Immature natural killer cell (primary cell): Measurements from ENCODE around the gene TGM5. TPM values are rescaled to one million over a fixed set of nuclear protein-coding genes. Genes with fewer than 3 reads are reported as not detected.
A peak's percentile ranks its signal among the peaks of the same experiment; 100 is the strongest.

Experiments
- DNase-seq, 3 donors: peaks; one replicate each; pipeline ENCODE4 v3.0.0; 2022; ENCODE audit warnings: mixed read lengths in 1 of 3
- H3K27ac Mint-ChIP-seq, 6 donors: one replicate each; pipeline ENCODE4 v1.8.0; 2020; ENCODE audit warnings: mixed read lengths in 6 of 6, mild to moderate bottlenecking in 5 of 6, inconsistent platforms in 4 of 6, moderate library complexity in 3 of 6
- H3K27me3 Mint-ChIP-seq, 3 donors: one replicate each; pipeline ENCODE4 v1.8.0; 2020 to 2021; ENCODE audit warnings: low read depth in 3 of 3, mild to moderate bottlenecking in 3 of 3, mixed read lengths in 3 of 3, moderate library complexity in 3 of 3, inconsistent platforms in 1 of 3
- H3K36me3 Mint-ChIP-seq, 3 donors: one replicate each; pipeline ENCODE4 v1.8.0; 2020; ENCODE audit warnings: mixed read lengths in 3 of 3, inconsistent platforms in 2 of 3, mild to moderate bottlenecking in 2 of 3
- H3K4me1 Mint-ChIP-seq, 2 donors: one replicate each; pipeline ENCODE4 v1.8.0; 2020; ENCODE audit warnings: inconsistent platforms in 2 of 2, mild to moderate bottlenecking in 2 of 2, mixed read lengths in 2 of 2, moderate library complexity in 1 of 2
- H3K4me3 Mint-ChIP-seq, 5 donors: one replicate each; pipeline ENCODE4 v1.8.0; 2020; ENCODE audit warnings: mild to moderate bottlenecking in 5 of 5, mixed read lengths in 5 of 5, inconsistent platforms in 3 of 5, moderate library complexity in 3 of 5
- H3K9me3 Mint-ChIP-seq, 6 donors: one replicate each; pipeline ENCODE4 v1.8.0; 2020; ENCODE audit warnings: mild to moderate bottlenecking in 6 of 6, mixed read lengths in 6 of 6, inconsistent platforms in 4 of 6, moderate library complexity in 3 of 6
- polyA plus RNA-seq, 3 donors: library from polyadenylated mRNA; unstranded; fragments of 300-500 nt; fragmentation: Illumina TruSeq; gene quantifications; one replicate each; pipeline ENCODE4 v1.2.3, GENCODE V29; 2021

The TGM5 gene
- polyA plus RNA-seq, 3 donors from 2014 or later: 0.21 TPM; not detected in 2

DNA sequence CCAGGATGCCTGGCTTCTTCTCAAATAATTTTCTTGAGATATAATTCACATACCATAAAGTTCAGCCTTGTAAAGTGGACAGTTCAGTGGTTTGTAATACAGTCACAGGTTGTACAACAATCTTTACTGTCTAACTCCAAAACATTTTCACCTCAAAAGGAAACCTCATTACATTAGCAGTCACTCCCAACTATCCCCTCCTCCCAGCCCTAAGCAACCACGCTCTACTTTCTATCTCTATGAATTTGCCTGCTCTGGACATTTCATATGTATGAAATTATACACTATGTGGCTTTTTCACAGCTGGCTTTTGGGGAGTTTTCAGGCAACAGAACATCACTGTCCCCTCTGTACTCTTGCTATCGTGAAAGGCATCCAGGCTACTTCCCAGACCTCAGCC, 17.5 kb downstream of the TGM5 start:
- Mint-ChIP-seq H3K36me3 (peaks cover 0 to 3% (median 0%) of the 10 kb centered on the region in 3 donors), H3K27ac (peak overlapping the region in 5 of 6 donors; percentile 4 to 72 (median 51)), H3K9me3 (no peaks in the 10 kb centered on the region), H3K27me3 (peaks cover 0 to 4% (median 0%) of the 10 kb centered on the region in 3 donors), H3K4me3 (peak overlapping the region in 1 of 5 donors; percentile 12), H3K4me1 (peaks cover 10 to 36% of the 10 kb centered on the region in 2 donors)
- DNase-seq: no peak

DNA sequence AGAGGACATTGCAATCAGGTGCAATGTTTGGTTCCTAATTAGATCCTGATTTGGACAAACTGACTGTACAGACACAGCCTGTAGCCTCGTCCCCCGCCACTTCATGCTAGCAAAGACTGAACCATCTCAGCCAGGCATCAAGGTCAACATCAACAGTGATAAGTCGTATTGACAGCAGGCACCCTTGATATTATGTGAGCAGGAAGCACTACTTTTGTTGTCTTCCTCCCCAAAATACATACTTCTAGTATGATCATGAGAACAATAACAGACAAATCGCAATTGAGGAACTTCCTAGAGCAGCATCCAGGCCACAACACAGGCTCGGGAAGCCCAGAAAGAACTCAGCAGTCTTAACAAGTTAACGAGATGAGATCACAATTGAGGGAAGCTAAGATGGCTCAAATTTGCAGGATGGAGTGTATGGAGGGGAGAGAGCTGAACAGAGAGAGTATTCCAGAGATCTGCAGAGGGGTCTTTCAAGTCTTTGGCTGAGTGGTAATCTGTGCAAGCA, 20.4 kb downstream of the TGM5 start:
- Mint-ChIP-seq H3K27me3 (no peaks in the 10 kb centered on the region), H3K27ac (no peak overlapping the region), H3K9me3 (no peaks in the 10 kb centered on the region), H3K4me3 (no peak overlapping the region), H3K4me1 (peaks cover 10 to 21% of the 10 kb centered on the region in 2 donors), H3K36me3 (no peaks in the 10 kb centered on the region)
- DNase-seq: no peak

DNA sequence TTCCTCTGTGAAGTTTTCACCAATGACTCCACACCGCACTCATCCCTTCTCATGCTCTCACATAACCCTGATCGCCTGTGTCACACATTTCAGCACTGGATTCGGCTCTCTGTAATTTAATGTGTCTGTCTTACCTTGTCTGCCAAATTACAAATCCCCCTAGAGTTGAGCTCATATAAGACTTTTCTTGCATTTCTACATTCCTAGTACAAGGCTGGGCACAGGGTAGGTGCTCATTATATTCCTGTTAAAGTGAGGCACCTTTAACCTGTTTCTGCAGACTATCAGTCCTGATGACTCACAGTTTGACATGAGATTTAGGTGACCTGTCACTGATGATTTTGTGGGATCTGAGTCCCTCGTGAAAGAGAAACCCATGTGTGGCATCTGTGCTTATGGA, 22.6 kb downstream of the TGM5 start:
- Mint-ChIP-seq H3K4me1 (peaks cover 7 to 16% of the 10 kb centered on the region in 2 donors), H3K9me3 (no peaks in the 10 kb centered on the region), H3K36me3 (no peaks in the 10 kb centered on the region), H3K27me3 (no peaks in the 10 kb centered on the region), H3K4me3 (no peak overlapping the region), H3K27ac (no peak overlapping the region)
- DNase-seq: no peak

DNA sequence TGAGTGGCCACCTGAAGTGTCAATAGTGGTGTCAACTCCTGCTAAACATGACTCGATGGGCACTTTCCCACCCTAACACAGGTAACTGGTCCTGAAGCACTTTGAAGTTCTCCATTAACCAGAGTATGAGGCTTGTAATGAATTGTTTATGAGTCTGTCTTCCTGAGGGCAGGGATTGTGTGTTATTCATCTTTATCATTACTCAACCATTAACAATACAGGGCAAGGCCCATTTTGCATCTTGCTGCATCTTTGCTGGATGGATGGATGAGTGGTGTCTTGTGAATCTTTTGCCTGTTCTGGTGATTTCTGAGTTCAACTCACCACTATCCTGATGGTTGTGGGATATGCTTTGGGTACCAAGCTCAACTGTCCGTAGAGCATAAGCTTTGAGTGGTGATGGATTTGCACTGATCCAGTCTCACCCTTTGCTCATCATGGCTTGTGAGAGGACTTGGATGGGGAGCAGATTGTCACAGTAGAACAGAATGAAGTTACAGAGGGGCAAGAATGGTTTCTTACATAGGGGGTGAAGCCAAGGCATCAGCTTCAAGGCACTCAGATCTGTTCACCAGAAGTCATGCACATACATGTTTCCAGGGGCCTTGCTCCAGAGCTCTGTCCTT, 23.6 kb downstream of the TGM5 start:
- Mint-ChIP-seq H3K27me3 (peaks cover 0 to 2% (median 1%) of the 10 kb centered on the region in 3 donors), H3K36me3 (peaks cover 0 to 3% (median 0%) of the 10 kb centered on the region in 3 donors), H3K9me3 (no peaks in the 10 kb centered on the region), H3K4me1 (peaks cover 9 to 20% of the 10 kb centered on the region in 2 donors), H3K27ac (no peak overlapping the region), H3K4me3 (no peak overlapping the region)
- no peak for DNase-seq

DNA sequence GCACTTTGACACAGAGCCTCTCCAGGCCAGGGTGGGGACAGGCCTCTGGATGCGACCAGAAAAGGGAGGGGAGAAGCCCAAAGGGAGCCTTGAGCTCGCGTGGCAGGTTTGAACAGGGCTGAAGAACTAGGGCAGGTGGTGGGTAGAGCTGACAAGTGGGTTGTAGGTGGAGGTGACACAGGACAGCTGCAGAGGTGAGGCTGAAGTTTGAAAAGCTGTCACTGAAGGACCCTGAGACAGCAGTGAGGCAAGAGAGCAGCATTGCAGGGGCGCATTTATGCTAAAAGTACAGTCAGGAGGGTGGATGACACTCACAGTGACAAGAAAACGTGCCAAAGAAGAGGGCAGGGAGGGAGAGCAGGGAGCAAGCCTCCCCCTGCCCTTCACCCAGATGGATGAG, 24.1 kb downstream of the TGM5 start:
- no peak overlapping the region for H3K4me3 Mint-ChIP-seq
- peaks cover 0 to 3% (median 0%) of the 10 kb centered on the region in 3 donors for H3K36me3 Mint-ChIP-seq
- peaks cover 0 to 2% (median 2%) of the 10 kb centered on the region in 3 donors for H3K27me3 Mint-ChIP-seq
- no peak for DNase-seq
- no peaks in the 10 kb centered on the region for H3K9me3 Mint-ChIP-seq
- H3K27ac Mint-ChIP-seq: peak overlapping the region in 1 of 6 donors; percentile 12
- H3K4me1 Mint-ChIP-seq: peaks cover 9 to 20% of the 10 kb centered on the region in 2 donors

DNA sequence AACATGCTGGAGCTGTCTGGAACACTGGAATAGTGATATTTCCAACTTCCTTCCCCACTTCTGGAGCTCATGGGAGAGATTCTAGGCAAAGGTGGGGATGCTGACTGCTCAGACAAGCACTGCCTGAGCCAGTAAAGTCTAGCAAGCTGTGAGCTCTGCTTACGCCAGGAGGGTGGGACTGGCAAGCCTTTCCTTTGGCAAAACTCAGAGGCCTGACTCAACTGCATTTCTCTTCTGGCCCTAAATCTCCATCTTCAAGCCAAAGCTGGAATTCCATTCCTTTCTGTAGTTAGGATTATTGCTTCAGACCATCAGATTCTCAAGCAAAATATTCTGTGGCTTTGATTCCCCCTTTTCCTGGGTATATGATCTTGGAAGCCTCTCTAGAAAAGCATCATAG, 25.6 kb downstream of the TGM5 start:
- Mint-ChIP-seq H3K4me3 (no peak overlapping the region), H3K36me3 (peaks cover 0 to 3% (median 0%) of the 10 kb centered on the region in 3 donors), H3K27ac (no peak overlapping the region), H3K9me3 (no peaks in the 10 kb centered on the region), H3K4me1 (peaks cover 9 to 20% of the 10 kb centered on the region in 2 donors), H3K27me3 (peaks cover 0 to 4% (median 2%) of the 10 kb centered on the region in 3 donors)
- DNase-seq: no peak

DNA sequence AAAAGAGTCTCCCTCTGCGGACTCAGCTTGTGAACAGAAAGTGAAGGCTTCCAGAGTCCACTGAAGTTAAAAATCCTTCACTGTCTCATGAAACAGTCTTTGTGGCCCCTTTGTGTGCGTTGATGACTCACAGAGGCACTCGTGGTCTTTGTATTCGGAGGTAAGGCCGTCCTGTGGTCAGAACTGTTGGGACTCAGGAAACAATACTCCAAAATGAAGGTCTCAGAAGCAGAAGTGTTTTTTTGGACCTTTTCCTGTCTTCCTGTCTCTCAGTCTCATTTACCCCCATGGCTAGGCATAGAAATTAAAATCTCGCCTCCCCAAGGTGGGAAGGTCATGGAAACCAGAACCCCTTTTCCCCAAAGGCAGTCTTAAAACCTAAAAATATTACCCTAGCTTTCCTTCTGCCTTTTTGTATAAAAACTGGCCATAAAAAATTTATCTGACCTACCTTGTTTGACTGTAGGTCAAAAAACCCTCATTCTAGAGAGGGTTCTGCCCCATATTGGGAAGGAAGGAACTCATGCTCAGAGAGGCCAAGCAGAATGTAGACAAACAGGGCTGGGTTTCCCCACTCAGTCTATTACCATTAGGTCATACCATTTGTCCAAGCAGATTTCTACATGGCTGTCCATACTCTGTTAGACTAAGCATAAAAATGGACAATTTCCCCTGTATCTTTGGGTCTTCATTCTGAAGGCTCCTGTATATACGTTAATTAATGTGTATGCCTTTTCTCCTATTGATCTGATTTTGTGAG, 26.8 kb downstream of the TGM5 start:
- peak overlapping the region in 2 of 6 donors; percentile 43 to 51 for H3K27ac Mint-ChIP-seq

DNA sequence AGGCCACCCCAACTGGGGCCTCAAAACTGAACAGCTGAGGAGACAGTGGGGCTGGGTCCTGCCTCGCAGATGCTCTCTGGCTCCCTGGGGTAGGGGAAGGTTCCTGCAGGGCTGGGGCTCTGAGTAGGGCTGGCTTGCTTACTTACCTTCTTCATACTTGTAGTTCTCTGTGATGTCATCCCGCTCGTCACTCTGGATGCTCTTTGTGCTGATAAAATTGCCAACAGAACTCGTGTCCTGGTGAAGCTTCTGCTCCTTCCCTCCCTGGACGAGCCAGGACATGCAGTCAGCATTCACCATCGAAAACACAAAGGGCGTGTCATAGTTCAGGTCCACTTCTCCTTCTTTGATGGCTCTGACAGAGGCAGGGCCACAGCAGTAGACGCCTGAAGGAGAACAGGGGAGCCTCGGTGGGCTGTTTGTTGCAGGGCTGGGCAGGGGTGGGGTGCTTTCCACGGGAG, 28.0 kb downstream of the TGM5 start:
- Mint-ChIP-seq H3K36me3 (peaks cover 0 to 3% (median 0%) of the 10 kb centered on the region in 3 donors), H3K9me3 (no peaks in the 10 kb centered on the region), H3K4me3 (no peak overlapping the region), H3K4me1 (peaks cover 9 to 20% of the 10 kb centered on the region in 2 donors), H3K27ac (peak overlapping the region in 3 of 6 donors; percentile 51 to 59 (median 56)), H3K27me3 (peaks cover 3 to 8% (median 4%) of the 10 kb centered on the region in 3 donors)
- DNase-seq: no peak

More for the DNA sequence above, 26.8 kb downstream of the TGM5 start:
- peaks cover 0 to 3% (median 0%) of the 10 kb centered on the region in 3 donors for H3K36me3 Mint-ChIP-seq
- DNase-seq: peak in 1 of 3 donors; percentile 15
- no peaks in the 10 kb centered on the region for H3K9me3 Mint-ChIP-seq
- peak overlapping the region in 1 of 5 donors; percentile 14 for H3K4me3 Mint-ChIP-seq
- peaks cover 1 to 4% (median 4%) of the 10 kb centered on the region in 3 donors for H3K27me3 Mint-ChIP-seq
- peaks cover 9 to 20% of the 10 kb centered on the region in 2 donors for H3K4me1 Mint-ChIP-seq

DNA sequence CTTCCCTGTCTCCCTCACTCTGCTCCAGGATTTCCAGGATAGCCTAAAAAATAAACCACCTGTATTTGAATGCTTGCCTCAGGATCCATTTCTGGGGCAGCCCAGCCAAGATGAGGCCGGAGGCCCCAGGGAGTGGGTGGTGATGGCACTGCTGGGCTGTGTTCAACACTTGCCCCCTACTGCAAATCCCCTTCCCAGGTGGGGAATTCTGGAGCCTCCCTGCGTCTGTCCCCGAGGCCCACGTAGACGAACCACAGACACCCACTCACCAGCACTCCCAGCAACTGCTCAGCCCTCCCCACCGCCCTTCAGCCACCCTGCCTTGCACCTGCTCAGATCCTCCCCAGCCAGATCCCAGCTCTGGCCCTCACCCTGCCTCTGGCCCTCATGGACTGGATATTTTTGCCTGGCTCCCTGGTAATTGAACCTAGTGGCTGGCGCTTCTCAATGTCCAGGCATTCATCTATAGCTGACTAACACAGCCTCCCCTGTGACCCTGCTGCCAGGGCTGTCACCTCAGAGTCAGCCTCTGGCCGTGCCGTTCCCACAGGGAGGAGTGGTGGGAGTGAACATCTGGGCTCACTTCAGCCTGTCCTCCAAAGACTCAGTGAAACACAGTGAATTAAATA, 28.8 kb downstream of the TGM5 start:
- Mint-ChIP-seq H3K4me3 (no peak overlapping the region), H3K36me3 (peaks cover 0 to 3% (median 0%) of the 10 kb centered on the region in 3 donors), H3K9me3 (no peaks in the 10 kb centered on the region), H3K4me1 (peaks cover 9 to 20% of the 10 kb centered on the region in 2 donors), H3K27ac (no peak overlapping the region), H3K27me3 (peaks cover 3 to 8% (median 4%) of the 10 kb centered on the region in 3 donors)
- DNase-seq: no peak

DNA sequence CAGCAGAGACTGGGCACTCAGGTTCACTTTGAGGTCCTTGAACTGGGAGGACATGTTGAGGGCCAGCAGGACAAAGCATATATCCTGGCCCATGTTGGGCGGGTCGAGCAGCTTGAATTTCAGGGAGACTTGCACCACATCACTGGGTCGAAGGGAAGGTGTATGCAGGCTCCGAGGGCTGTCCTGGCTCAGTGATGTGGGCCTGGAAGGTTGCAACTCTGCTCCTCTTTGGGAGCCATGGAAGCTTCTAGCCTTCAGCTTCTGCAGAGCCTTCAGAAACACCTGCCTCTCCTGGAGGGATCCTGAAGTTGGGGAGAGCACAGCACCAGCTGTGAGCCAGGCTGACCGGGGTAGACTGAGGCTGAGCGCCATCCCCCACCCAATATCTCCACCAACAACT, 31.2 kb downstream of the TGM5 start:
- Mint-ChIP-seq H3K36me3 (peaks cover 0 to 3% (median 0%) of the 10 kb centered on the region in 3 donors), H3K4me1 (peaks cover 9 to 20% of the 10 kb centered on the region in 2 donors), H3K4me3 (no peak overlapping the region), H3K27me3 (peaks cover 3 to 11% (median 4%) of the 10 kb centered on the region in 3 donors), H3K9me3 (no peaks in the 10 kb centered on the region), H3K27ac (no peak overlapping the region)
- DNase-seq: no peak

DNA sequence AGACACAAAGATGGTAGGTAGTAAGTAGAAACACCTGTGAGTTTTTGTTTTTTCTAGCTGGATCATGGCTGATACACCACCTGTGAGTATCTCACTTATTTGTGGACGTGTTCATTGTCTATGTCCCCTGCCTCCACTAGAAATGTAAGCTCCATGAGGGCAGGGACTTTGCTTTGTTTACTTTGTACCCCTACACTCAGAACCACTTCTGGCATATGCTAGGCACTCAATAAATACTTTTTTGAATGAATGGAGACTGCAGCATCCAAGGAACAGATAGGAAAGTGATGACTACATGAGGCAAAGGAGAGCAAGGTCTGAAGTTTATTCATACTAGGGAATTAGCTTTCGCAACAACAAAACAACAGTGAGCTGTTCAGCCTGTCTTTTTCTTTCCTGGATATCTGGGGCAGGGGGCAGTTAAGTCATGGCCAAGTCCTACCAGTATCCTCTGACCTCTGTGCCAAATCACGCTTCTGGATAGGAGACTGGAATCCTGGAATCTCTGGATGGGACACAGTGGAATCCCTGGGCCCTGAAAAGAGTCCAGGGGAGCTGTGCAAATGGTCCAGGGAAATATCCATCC, 34.3 kb downstream of the TGM5 start:
- no peak for DNase-seq
- Mint-ChIP-seq H3K4me3 (no peak overlapping the region), H3K9me3 (no peaks in the 10 kb centered on the region), H3K27me3 (peaks cover 2 to 9% (median 3%) of the 10 kb centered on the region in 3 donors), H3K4me1 (no peaks in the 10 kb centered on the region), H3K36me3 (no peaks in the 10 kb centered on the region), H3K27ac (no peak overlapping the region)

DNA sequence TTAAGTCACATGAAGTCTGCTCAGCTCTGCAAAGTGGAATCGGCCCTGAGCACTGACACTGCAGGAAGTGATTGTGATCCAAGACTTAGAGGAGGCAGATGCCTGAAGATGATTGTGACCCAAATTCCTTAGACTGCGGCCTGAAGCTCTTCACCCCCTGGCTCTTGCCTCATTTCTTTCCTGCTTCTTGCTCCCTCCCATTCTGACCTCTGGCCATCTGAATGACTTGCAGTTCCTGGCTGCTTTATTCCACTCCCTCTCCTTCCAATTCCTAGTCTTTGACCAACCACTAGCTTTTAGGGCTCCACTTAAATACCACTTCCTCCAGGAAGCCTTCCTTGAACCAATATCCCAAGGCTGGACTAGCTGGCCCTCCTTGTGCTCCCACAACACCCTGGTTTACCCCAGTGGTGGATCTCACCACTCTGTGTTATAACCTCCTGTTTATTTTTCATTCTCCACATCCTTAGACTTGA, 36.0 kb downstream of the TGM5 start:
- H3K27ac Mint-ChIP-seq: no peak overlapping the region
- H3K27me3 Mint-ChIP-seq: peaks cover 0 to 11% (median 5%) of the 10 kb centered on the region in 3 donors
- H3K4me1 Mint-ChIP-seq: peaks cover 3 to 4% of the 10 kb centered on the region in 2 donors
- H3K4me3 Mint-ChIP-seq: no peak overlapping the region
- H3K9me3 Mint-ChIP-seq: no peaks in the 10 kb centered on the region
- DNase-seq: no peak
- no peaks in the 10 kb centered on the region for H3K36me3 Mint-ChIP-seq

DNA sequence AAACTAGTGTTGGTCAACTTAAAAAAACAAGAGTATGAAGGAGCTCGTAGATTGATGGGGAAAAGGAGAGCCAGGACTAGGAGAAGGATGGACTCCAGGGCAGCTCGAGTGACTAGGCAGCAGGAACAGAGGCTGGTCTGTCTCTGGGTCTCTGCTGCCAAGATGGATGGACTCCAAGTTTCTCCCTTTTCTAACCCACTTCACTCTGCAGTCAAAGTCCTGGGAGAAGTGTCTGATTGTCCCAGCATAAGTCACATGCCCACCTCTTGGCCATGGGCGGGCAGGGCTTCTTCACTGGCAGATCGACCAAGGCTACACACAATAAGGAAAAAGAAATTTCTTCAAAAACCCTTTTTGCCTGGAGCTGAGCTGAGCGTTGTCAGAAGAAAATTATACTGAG, 36.8 kb downstream of the TGM5 start:
- Mint-ChIP-seq H3K27me3 (peaks cover 0 to 10% (median 5%) of the 10 kb centered on the region in 3 donors), H3K27ac (no peak overlapping the region), H3K9me3 (no peaks in the 10 kb centered on the region), H3K4me1 (peaks cover 3 to 10% of the 10 kb centered on the region in 2 donors), H3K4me3 (no peak overlapping the region), H3K36me3 (no peaks in the 10 kb centered on the region)
- DNase-seq: no peak
